Activated CD4-positive, alpha-beta T cell treated with anti-CD3 and anti-CD28 coated beads for 36 hours (primary cell): ENCODE measurements around the gene GRM2. TPM values are rescaled to one million over a fixed set of nuclear protein-coding genes. Genes with fewer than 3 reads are reported as not detected.
A peak's percentile ranks its signal among the peaks of the same experiment; 100 is the strongest.

Experiments used
- ATAC-seq: fragments of 200-7000 bp; cut with Tn5 transposase; one replicate; pipeline ENCODE4 v1.10.0; 2021; ENCODE audit warnings: mild to moderate bottlenecking, moderate library complexity
- CTCF ChIA-PET: fragments of 350-600 bp; sonication (Branson Sonifier 250); formaldehyde crosslinking; loops from one replicate; lab custom pipeline; 2021; ENCODE audit warnings: antibody characterized with exemption; lab: Charles Lee
- POLR2A ChIA-PET: fragments of 350-600 bp; sonication (Branson Sonifier 250); formaldehyde crosslinking; loops from one replicate; lab custom pipeline; 2021; ENCODE audit warnings: antibody characterized with exemption, inconsistent platforms; lab: Charles Lee
- DNase-seq: peaks from one replicate; pipeline ENCODE4 v3.0.0-alpha.2; 2020
- H3K27ac Mint-ChIP-seq: one replicate; pipeline ENCODE4 v1.8.0; 2021; ENCODE audit warnings: mixed read lengths
- H3K27me3 Mint-ChIP-seq: one replicate; pipeline ENCODE4 v1.8.0; 2021; ENCODE audit warnings: mixed read lengths
- H3K36me3 Mint-ChIP-seq: one replicate; pipeline ENCODE4 v1.8.0; 2021; ENCODE audit warnings: low read depth, mixed read lengths
- H3K4me1 Mint-ChIP-seq: one replicate; pipeline ENCODE4 v1.8.0; 2021; ENCODE audit warnings: mixed read lengths
- H3K4me3 Mint-ChIP-seq: one replicate; pipeline ENCODE4 v1.8.0; 2021; ENCODE audit warnings: mild to moderate bottlenecking, moderate library complexity, mixed read lengths
- H3K9me3 Mint-ChIP-seq: one replicate; pipeline ENCODE4 v1.8.0; 2021; ENCODE audit warnings: low read depth, mixed read lengths
- intact Hi-C, 2 experiments: fragments of 100-400 bp; cut with DNase I in 1 of 2; cut with micrococcal nuclease in 1 of 2; formaldehyde crosslinking; loops; one replicate each; pipeline versions ENCODE4 v1.14.2 to v1.15.1; 2022 to 2024; cut with DNase I, micrococcal nuclease
- total RNA-seq, 2 experiments: library from RNA; stranded (reverse); gene quantifications; one replicate each; pipeline ENCODE4 v1.2.3, GENCODE V29; 2021

Gene GRM2
- total RNA-seq, 2 experiments from 2014 or later = 0.27 to 0.47 TPM

- Mint-ChIP-seq H3K36me3 (peaks cover 2% of the 10 kb centered on the region), H3K4me3 (no peak overlapping the region), H3K27me3 (no peaks in the 10 kb centered on the region), H3K9me3 (no peaks in the 10 kb centered on the region), H3K27ac (no peak overlapping the region), H3K4me1 (peaks cover 2% of the 10 kb centered on the region)
- ATAC-seq = no peak
- POLR2A ChIA-PET = no interaction called here
- CTCF ChIA-PET = interaction anchor here (0.7 kb wide), 1 partner anchor 214 kb away, joined by 4 read pairs; the partner anchor contains the start of gene DCAF1
- DNase-seq = no peak
- intact Hi-C loops = no loop called here
These were observed 6.1 kb downstream of the GRM2 start for GRCh38 chr3:51712963-51713362.

- POLR2A ChIA-PET = no interaction called here
- no peak for DNase-seq
- H3K4me1 Mint-ChIP-seq = peaks cover 8% of the 10 kb centered on the region
- H3K27me3 Mint-ChIP-seq = no peaks in the 10 kb centered on the region
- H3K4me3 Mint-ChIP-seq = no peak overlapping the region
- no peak for ATAC-seq
- CTCF ChIA-PET = interaction anchor here (0.7 to 1.1 kb wide), 2 partner anchors 54 to 266 kb away, joined by 3 to 4 read pairs; no protein-coding TSS in a partner anchor
- H3K9me3 Mint-ChIP-seq = no peaks in the 10 kb centered on the region
- no peak overlapping the region for H3K27ac Mint-ChIP-seq
- no peaks in the 10 kb centered on the region for H3K36me3 Mint-ChIP-seq
- intact Hi-C loops = no loop called here
These were observed 8.5 kb downstream of the GRM2 start for GRCh38 chr3:51715231-51715976.

GRCh38 chr3:51715977-51716294 lies 9.1 kb downstream of the GRM2 start:
- Mint-ChIP-seq H3K27ac (no peak overlapping the region), H3K36me3 (no peaks in the 10 kb centered on the region), H3K4me1 (peaks cover 8% of the 10 kb centered on the region), H3K9me3 (no peaks in the 10 kb centered on the region), H3K27me3 (no peaks in the 10 kb centered on the region), H3K4me3 (no peak overlapping the region)
- CTCF ChIA-PET = interaction anchor here (0.7 to 1.2 kb wide), 3 partner anchors 54 to 266 kb away, joined by 3 to 9 read pairs (median 4); no protein-coding TSS in a partner anchor
- intact Hi-C loops = no loop called here
- DNase-seq (no peak), ATAC-seq (no peak)
- POLR2A ChIA-PET = no interaction called here

- Mint-ChIP-seq H3K4me3 (no peak overlapping the region), H3K36me3 (no peaks in the 10 kb centered on the region), H3K4me1 (peaks cover 15% of the 10 kb centered on the region), H3K27ac (no peak overlapping the region), H3K27me3 (no peaks in the 10 kb centered on the region), H3K9me3 (no peaks in the 10 kb centered on the region)
- intact Hi-C loops = no loop called here
- CTCF ChIA-PET = interaction anchor here (1.1 to 1.2 kb wide), 2 partner anchors 55 to 83 kb away, joined by 4 to 9 read pairs; no protein-coding TSS in a partner anchor
- no peak for DNase-seq
- no peak for ATAC-seq
- POLR2A ChIA-PET = no interaction called here
These were observed 9.9 kb downstream of the GRM2 start for GRCh38 chr3:51716805-51717204.

- H3K36me3 Mint-ChIP-seq = no peaks in the 10 kb centered on the region
- H3K4me3 Mint-ChIP-seq = no peak overlapping the region
- POLR2A ChIA-PET = interaction anchor here (0.5 kb wide), 1 partner anchor 217 kb away, joined by 3 read pairs; no protein-coding TSS in a partner anchor
- peaks cover 15% of the 10 kb centered on the region for H3K4me1 Mint-ChIP-seq
- no peak overlapping the region for H3K27ac Mint-ChIP-seq
- CTCF ChIA-PET = interaction anchor here (0.6 to 1.0 kb wide), 4 partner anchors 14 to 111 kb away, joined by 3 read pairs; no protein-coding TSS in a partner anchor
- no peaks in the 10 kb centered on the region for H3K27me3 Mint-ChIP-seq
- intact Hi-C loops = no loop called here
- ATAC-seq (no peak), DNase-seq (no peak)
- H3K9me3 Mint-ChIP-seq = no peaks in the 10 kb centered on the region
These were observed 10.6 kb downstream of the GRM2 start for GRCh38 chr3:51717446-51717845.

- no peak overlapping the region for H3K4me3 Mint-ChIP-seq
- no peak for DNase-seq
- no peak overlapping the region for H3K27ac Mint-ChIP-seq
- intact Hi-C loops = loop anchor here in 1 of 2 experiments (2.0 kb wide), 1 partner anchor 83 kb away; no protein-coding TSS in a partner anchor
- H3K27me3 Mint-ChIP-seq = no peaks in the 10 kb centered on the region
- no peaks in the 10 kb centered on the region for H3K36me3 Mint-ChIP-seq
- ChIA-PET CTCF (interaction anchor here (0.6 to 3.3 kb wide), 4 partner anchors 49 to 111 kb away, joined by 3 to 25 read pairs (median 3); no protein-coding TSS in a partner anchor), POLR2A (interaction anchor here (0.5 kb wide), 1 partner anchor 218 kb away, joined by 3 read pairs; no protein-coding TSS in a partner anchor)
- ATAC-seq = no peak
- peaks cover 15% of the 10 kb centered on the region for H3K4me1 Mint-ChIP-seq
- H3K9me3 Mint-ChIP-seq = no peaks in the 10 kb centered on the region
These were observed 11.1 kb downstream of the GRM2 start for GRCh38 chr3:51717947-51718346.

- Mint-ChIP-seq H3K9me3 (no peaks in the 10 kb centered on the region), H3K27ac (no peak overlapping the region), H3K27me3 (no peaks in the 10 kb centered on the region), H3K36me3 (no peaks in the 10 kb centered on the region), H3K4me1 (peaks cover 15% of the 10 kb centered on the region), H3K4me3 (no peak overlapping the region)
- peak; percentile 87 for DNase-seq
- CTCF ChIA-PET = interaction anchor here (0.6 to 3.3 kb wide), 18 partner anchors 8 to 1864 kb away, joined by 3 to 25 read pairs (median 3); no protein-coding TSS in a partner anchor
- POLR2A ChIA-PET = no interaction called here
- peak; percentile 91 for ATAC-seq
- intact Hi-C loops = loop anchor here (1.0 to 2.0 kb wide), 2 partner anchors 82 kb away; no protein-coding TSS in a partner anchor
These were observed 11.9 kb downstream of the GRM2 start for GRCh38 chr3:51718547-51719409.

- no peak for ATAC-seq
These were observed 12.7 kb downstream of the GRM2 start for GRCh38 chr3:51719410-51720025.

GRCh38 chr3:51720292-51721061 lies 13.6 kb downstream of the GRM2 start:
- Mint-ChIP-seq H3K9me3 (no peaks in the 10 kb centered on the region), H3K27me3 (no peaks in the 10 kb centered on the region), H3K4me1 (peaks cover 15% of the 10 kb centered on the region), H3K4me3 (no peak overlapping the region), H3K36me3 (no peaks in the 10 kb centered on the region), H3K27ac (no peak overlapping the region)
- DNase-seq (no peak), ATAC-seq (no peak)
- intact Hi-C loops = no loop called here
- ChIA-PET CTCF (interaction anchor here (0.6 to 3.3 kb wide), 4 partner anchors 78 to 280 kb away, joined by 3 to 25 read pairs (median 5); no protein-coding TSS in a partner anchor), POLR2A (no interaction called here)

More at GRCh38 chr3:51719410-51720025, 12.7 kb downstream of the GRM2 start:
- Mint-ChIP-seq H3K36me3 (no peaks in the 10 kb centered on the region), H3K9me3 (no peaks in the 10 kb centered on the region), H3K27me3 (no peaks in the 10 kb centered on the region), H3K4me1 (peaks cover 15% of the 10 kb centered on the region), H3K27ac (no peak overlapping the region), H3K4me3 (no peak overlapping the region)
- intact Hi-C loops = loop anchor here (1.0 to 2.0 kb wide), 2 partner anchors 81 kb away; no protein-coding TSS in a partner anchor
- CTCF ChIA-PET = interaction anchor here (0.7 to 3.3 kb wide), 13 partner anchors 8 to 279 kb away, joined by 3 to 25 read pairs (median 3); no protein-coding TSS in a partner anchor
- POLR2A ChIA-PET = no interaction called here
- DNase-seq = no peak

- ChIA-PET POLR2A (no interaction called here), CTCF (interaction anchor here (0.6 to 3.3 kb wide), 2 partner anchors 78 to 217 kb away, joined by 3 to 25 read pairs; no protein-coding TSS in a partner anchor)
- Mint-ChIP-seq H3K27me3 (no peaks in the 10 kb centered on the region), H3K4me1 (peaks cover 15% of the 10 kb centered on the region), H3K9me3 (no peaks in the 10 kb centered on the region), H3K27ac (no peak overlapping the region), H3K36me3 (no peaks in the 10 kb centered on the region), H3K4me3 (no peak overlapping the region)
- intact Hi-C loops = no loop called here
- ATAC-seq (no peak), DNase-seq (no peak)
These were observed 14.3 kb downstream of the GRM2 start for GRCh38 chr3:51721062-51721745.
